Activated CD8-positive, alpha-beta memory T cell treated with anti-CD3 and anti-CD28 coated beads, Interleukin-2, amount 10 ng/mL, durations not matched to agents 7 days and 5 days (primary cell): ENCODE data around the gene SPPL2B. TPM values are rescaled to one million over a fixed set of nuclear protein-coding genes. Genes with fewer than 3 reads are reported as not detected.
"Not testable (repeated sequence)": the region's sequence is repeated elsewhere in the genome, so short reads cannot be mapped to it uniquely, and the experiment has no call there.

Experiments
- ATAC-seq: fragments of 150-1000 bp; cut with Tn5 transposase; one replicate; pipeline ENCODE4 v1.10.0; 2021; ENCODE audit warnings: moderate library complexity
- CTCF ChIA-PET: fragments of 350-600 bp; sonication (Branson Sonifier 250); formaldehyde crosslinking; loops from one replicate; lab custom pipeline; 2021; ENCODE audit warnings: antibody characterized with exemption; lab: Charles Lee
- DNase-seq: peaks from one replicate; pipeline ENCODE4 v3.0.0-alpha.2; 2020
- H3K27ac Mint-ChIP-seq: one replicate; pipeline ENCODE4 v1.8.0; 2021; ENCODE audit warnings: mild to moderate bottlenecking, mixed read lengths
- H3K27me3 Mint-ChIP-seq: one replicate; pipeline ENCODE4 v1.8.0; 2021; ENCODE audit warnings: mixed read lengths
- H3K36me3 Mint-ChIP-seq: one replicate; pipeline ENCODE4 v1.8.0; 2021; ENCODE audit warnings: mild to moderate bottlenecking, mixed read lengths
- H3K4me1 Mint-ChIP-seq: one replicate; pipeline ENCODE4 v1.8.0; 2021; ENCODE audit warnings: mixed read lengths
- H3K4me3 Mint-ChIP-seq: one replicate; pipeline ENCODE4 v1.8.0; 2021; ENCODE audit warnings: mild to moderate bottlenecking, moderate library complexity, mixed read lengths
- H3K9me3 Mint-ChIP-seq: one replicate; pipeline ENCODE4 v1.8.0; 2022; ENCODE audit warnings: low read depth, mixed read lengths
- total RNA-seq, 2 experiments: library from RNA; stranded (reverse); gene quantifications; one replicate each; pipeline ENCODE4 v1.2.3, GENCODE V29; 2021

SPPL2B gene
- total RNA-seq, 2 experiments from 2014 or later, result 63.2 to 72.4 TPM

GRCh38 chr19:2339644-2340310 lies 11.3 kb downstream of the SPPL2B start:
- ATAC-seq (no peak), DNase-seq (no peak)
- peaks cover 7% of the 10 kb centered on the region for H3K36me3 Mint-ChIP-seq
- CTCF ChIA-PET, result no interaction called here
- no peaks in the 10 kb centered on the region for H3K27me3 Mint-ChIP-seq
- H3K9me3 Mint-ChIP-seq, result peaks cover 8% of the 10 kb centered on the region
- no peak overlapping the region for H3K4me3 Mint-ChIP-seq
- H3K27ac Mint-ChIP-seq, result no peak overlapping the region
- H3K4me1 Mint-ChIP-seq, result peaks cover 4% of the 10 kb centered on the region

- Mint-ChIP-seq H3K9me3 (peaks cover 7% of the 10 kb centered on the region), H3K27ac (no peak overlapping the region), H3K27me3 (no peaks in the 10 kb centered on the region), H3K4me1 (peaks cover 4% of the 10 kb centered on the region), H3K4me3 (no peak overlapping the region), H3K36me3 (peaks cover 6% of the 10 kb centered on the region)
- no peak for DNase-seq
- CTCF ChIA-PET, result no interaction called here
- ATAC-seq, result no peak
Observed at GRCh38 chr19:2340496-2341243, 12.2 kb downstream of the SPPL2B start.

GRCh38 chr19:2341244-2341751 lies 12.8 kb downstream of the SPPL2B start:
- H3K27me3 Mint-ChIP-seq, result no peaks in the 10 kb centered on the region
- ATAC-seq, result no peak
- CTCF ChIA-PET, result no interaction called here

GRCh38 chr19:2341982-2342381 lies 13.5 kb downstream of the SPPL2B start:
- no peaks in the 10 kb centered on the region for H3K4me1 Mint-ChIP-seq
- no peaks in the 10 kb centered on the region for H3K9me3 Mint-ChIP-seq
- DNase-seq (no peak), ATAC-seq (no peak)
- CTCF ChIA-PET, result no interaction called here
- no peaks in the 10 kb centered on the region for H3K36me3 Mint-ChIP-seq
- no peaks in the 10 kb centered on the region for H3K27me3 Mint-ChIP-seq
- H3K4me3 Mint-ChIP-seq, result no peak overlapping the region
- H3K27ac Mint-ChIP-seq, result no peak overlapping the region

More at GRCh38 chr19:2341244-2341751, 12.8 kb downstream of the SPPL2B start:
- Mint-ChIP-seq H3K4me3 (no peak overlapping the region), H3K4me1 (peaks cover under 1% of the 10 kb centered on the region), H3K27ac (no peak overlapping the region), H3K36me3 (no peaks in the 10 kb centered on the region), H3K9me3 (peaks cover 1% of the 10 kb centered on the region)
- DNase-seq, result no peak

GRCh38 chr19:2342656-2343288 lies 14.3 kb downstream of the SPPL2B start:
- DNase-seq, result no peak
- Mint-ChIP-seq H3K27me3 (no peaks in the 10 kb centered on the region), H3K27ac (no peak overlapping the region), H3K4me3 (no peak overlapping the region), H3K9me3 (no peaks in the 10 kb centered on the region), H3K36me3 (no peaks in the 10 kb centered on the region), H3K4me1 (no peaks in the 10 kb centered on the region)
- CTCF ChIA-PET, result no interaction called here
- no peak for ATAC-seq

- no peak for ATAC-seq
- CTCF ChIA-PET, result no interaction called here
Observed at GRCh38 chr19:2343289-2343982, 15.0 kb downstream of the SPPL2B start.

GRCh38 chr19:2344381-2344870 lies 15.9 kb downstream of the SPPL2B start:
- no peak overlapping the region for H3K27ac Mint-ChIP-seq
- CTCF ChIA-PET, result no interaction called here

More at GRCh38 chr19:2343289-2343982, 15.0 kb downstream of the SPPL2B start:
- Mint-ChIP-seq H3K27ac (no peak overlapping the region), H3K36me3 (no peaks in the 10 kb centered on the region), H3K27me3 (no peaks in the 10 kb centered on the region), H3K9me3 (no peaks in the 10 kb centered on the region), H3K4me1 (no peaks in the 10 kb centered on the region), H3K4me3 (no peak overlapping the region)
- DNase-seq, result no peak

GRCh38 chr19:2345076-2345475 lies 16.6 kb downstream of the SPPL2B start:
- CTCF ChIA-PET, result no interaction called here
- Mint-ChIP-seq H3K9me3 (no peaks in the 10 kb centered on the region), H3K4me1 (no peaks in the 10 kb centered on the region), H3K36me3 (no peaks in the 10 kb centered on the region), H3K27ac (no peak overlapping the region), H3K4me3 (no peak overlapping the region), H3K27me3 (no peaks in the 10 kb centered on the region)
- ATAC-seq, result no peak
- DNase-seq, result no peak

More at GRCh38 chr19:2344381-2344870, 15.9 kb downstream of the SPPL2B start:
- Mint-ChIP-seq H3K4me3 (no peak overlapping the region), H3K9me3 (no peaks in the 10 kb centered on the region), H3K4me1 (no peaks in the 10 kb centered on the region), H3K36me3 (no peaks in the 10 kb centered on the region), H3K27me3 (no peaks in the 10 kb centered on the region)
- DNase-seq (no peak), ATAC-seq (no peak)

- DNase-seq, result no peak
- no peaks in the 10 kb centered on the region for H3K9me3 Mint-ChIP-seq
- CTCF ChIA-PET, result no interaction called here
- peak overlapping the region; percentile 39 for H3K27ac Mint-ChIP-seq
- ATAC-seq, result no peak
- H3K4me1 Mint-ChIP-seq, result no peaks in the 10 kb centered on the region
- no peaks in the 10 kb centered on the region for H3K27me3 Mint-ChIP-seq
- H3K4me3 Mint-ChIP-seq, result no peak overlapping the region
- H3K36me3 Mint-ChIP-seq, result no peaks in the 10 kb centered on the region
Observed at GRCh38 chr19:2345794-2346663, 17.5 kb downstream of the SPPL2B start.

GRCh38 chr19:2349818-2350217 lies 21.3 kb downstream of the SPPL2B start:
- H3K9me3 Mint-ChIP-seq, H3K36me3 Mint-ChIP-seq, DNase-seq, H3K4me1 Mint-ChIP-seq, H3K27ac Mint-ChIP-seq, CTCF ChIA-PET, ATAC-seq, H3K27me3 Mint-ChIP-seq, H3K4me3 Mint-ChIP-seq: not testable (repeated sequence)

GRCh38 chr19:2350656-2351055 lies 22.2 kb downstream of the SPPL2B start:
- H3K9me3 Mint-ChIP-seq, result no peaks in the 10 kb centered on the region

GRCh38 chr19:2351591-2351990 lies 23.1 kb downstream of the SPPL2B start:
- Mint-ChIP-seq H3K4me3 (no peak overlapping the region), H3K27me3 (no peaks in the 10 kb centered on the region), H3K4me1 (no peaks in the 10 kb centered on the region), H3K9me3 (no peaks in the 10 kb centered on the region), H3K36me3 (no peaks in the 10 kb centered on the region), H3K27ac (no peak overlapping the region)
- ATAC-seq (no peak), DNase-seq (no peak)
- CTCF ChIA-PET, result no interaction called here

More at GRCh38 chr19:2350656-2351055, 22.2 kb downstream of the SPPL2B start:
- no peak for DNase-seq
- ATAC-seq, result no peak
- Mint-ChIP-seq H3K36me3 (no peaks in the 10 kb centered on the region), H3K4me3 (no peak overlapping the region), H3K27me3 (no peaks in the 10 kb centered on the region), H3K4me1 (no peaks in the 10 kb centered on the region), H3K27ac (no peak overlapping the region)
- CTCF ChIA-PET, result no interaction called here
